Activated T-cell treated with anti-CD3 and anti-CD28 coated beads, Interleukin-2, amount 50 U/mL, for 4 hours (primary cell): ENCODE data around the gene DUSP28. TPM values are rescaled to one million over a fixed set of nuclear protein-coding genes. Genes with fewer than 3 reads are reported as not detected.

ENCODE experiments used
- ATAC-seq, 2 donors: fragments of 200-7000 bp; cut with Tn5 transposase; one replicate each; pipeline ENCODE4 v1.10.0; 2021
- DNase-seq: peaks from one replicate; pipeline ENCODE4 v3.0.0-alpha.2; 2020
- H3K27me3 Mint-ChIP-seq: one replicate; pipeline ENCODE4 v1.8.0; 2021; ENCODE audit warnings: low read depth, mixed read lengths
- H3K36me3 Mint-ChIP-seq: one replicate; pipeline ENCODE4 v1.8.0; 2022; ENCODE audit warnings: mixed read lengths; ENCODE audit not compliant: insufficient read depth
- H3K4me1 Mint-ChIP-seq: one replicate; pipeline ENCODE4 v1.8.0; 2021; ENCODE audit warnings: low read depth, mixed read lengths
- H3K4me3 Mint-ChIP-seq: one replicate; pipeline ENCODE4 v1.8.0; 2021; ENCODE audit warnings: mild to moderate bottlenecking, moderate library complexity, mixed read lengths
- H3K9me3 Mint-ChIP-seq: one replicate; pipeline ENCODE4 v1.8.0; 2021; ENCODE audit warnings: mixed read lengths
- total RNA-seq, 3 donors: library from RNA; stranded (reverse); gene quantifications; one replicate each; pipeline ENCODE4 v1.2.1, GENCODE V29; 2021

DUSP28 gene
- total RNA-seq, 3 donors from 2014 or later, result 5.7 to 6.1 (median 5.9) TPM

- Mint-ChIP-seq H3K36me3 (peaks cover 3% of the 10 kb centered on the region), H3K9me3 (no peaks in the 10 kb centered on the region), H3K4me3 (peak overlapping the region; percentile 79), H3K4me1 (peaks cover 41% of the 10 kb centered on the region), H3K27me3 (no peaks in the 10 kb centered on the region)
- ATAC-seq (no peak), DNase-seq (no peak)
Observed at GRCh38 chr2:240570531-240571313, 10.6 kb downstream of the DUSP28 start.

DNA sequence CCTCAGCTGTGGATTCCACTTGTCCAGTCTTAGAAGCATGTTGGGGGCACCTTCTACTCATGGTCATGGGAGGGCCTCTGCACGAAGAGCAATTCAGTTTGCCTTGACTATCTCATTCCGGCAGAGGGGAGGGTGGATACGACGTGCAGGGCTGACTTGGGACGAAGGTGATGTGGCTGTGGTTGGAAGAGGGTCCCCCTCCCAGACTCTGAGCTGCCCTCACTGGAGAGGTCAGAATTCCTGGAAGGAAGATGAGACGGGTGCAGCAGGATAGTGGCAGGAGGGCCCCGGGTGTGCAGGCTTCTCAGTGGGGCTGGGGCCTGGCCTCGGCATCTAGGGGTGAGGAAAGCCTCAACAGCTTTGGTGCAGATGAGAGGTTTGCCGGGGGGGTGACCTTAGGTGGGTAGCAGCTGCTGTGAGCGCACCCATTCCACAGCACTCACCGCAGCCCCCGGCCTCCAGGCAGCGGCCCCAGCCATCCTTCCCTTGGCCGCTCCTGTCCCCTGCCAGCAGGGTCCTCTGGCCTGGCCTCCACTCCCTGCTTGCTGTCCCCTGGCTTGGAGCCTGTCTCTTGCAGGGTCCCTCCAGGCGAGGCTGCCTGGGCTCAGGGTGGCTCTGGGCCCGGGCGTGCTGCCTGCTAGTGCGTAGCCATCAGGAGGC is 11.3 kb downstream of the DUSP28 start:
- no peak for DNase-seq
- Mint-ChIP-seq H3K36me3 (peaks cover 3% of the 10 kb centered on the region), H3K4me3 (no peak overlapping the region), H3K4me1 (peaks cover 36% of the 10 kb centered on the region), H3K9me3 (no peaks in the 10 kb centered on the region), H3K27me3 (no peaks in the 10 kb centered on the region)
- no peak for ATAC-seq

GRCh38 chr2:240572141-240573031 is 12.2 kb downstream of the DUSP28 start:
- Mint-ChIP-seq H3K9me3 (no peaks in the 10 kb centered on the region), H3K27me3 (no peaks in the 10 kb centered on the region), H3K4me1 (peaks cover 31% of the 10 kb centered on the region), H3K36me3 (peaks cover 3% of the 10 kb centered on the region), H3K4me3 (no peak overlapping the region)
- DNase-seq (no peak), ATAC-seq (no peak)

DNA sequence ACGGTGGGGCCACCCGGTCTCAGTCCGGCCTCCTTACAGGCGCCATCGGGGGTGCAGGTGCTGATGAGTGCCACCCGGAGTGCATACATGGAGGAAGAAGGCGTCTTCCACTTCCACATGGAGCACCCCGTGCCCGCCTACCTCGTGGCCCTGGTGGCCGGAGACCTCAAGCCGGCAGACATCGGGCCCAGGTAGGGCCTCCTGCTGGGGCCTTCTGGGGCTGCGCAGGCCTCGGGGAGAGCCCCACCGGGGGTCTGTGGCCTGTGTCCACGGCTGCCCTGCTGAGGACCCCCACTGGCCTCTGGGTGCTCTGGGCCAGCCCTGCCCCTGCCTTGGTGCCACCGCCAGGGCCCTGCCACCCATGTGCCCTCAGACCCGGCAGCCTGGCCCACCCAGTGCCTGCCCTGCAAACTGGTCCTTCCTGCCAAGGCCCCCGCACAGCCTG is 12.9 kb downstream of the DUSP28 start:
- Mint-ChIP-seq H3K36me3 (peaks cover 3% of the 10 kb centered on the region), H3K4me1 (peaks cover 26% of the 10 kb centered on the region)
- ATAC-seq, result no peak

GRCh38 chr2:240573516-240574385 is 13.6 kb downstream of the DUSP28 start:
- Mint-ChIP-seq H3K9me3 (no peaks in the 10 kb centered on the region), H3K4me3 (no peak overlapping the region), H3K27me3 (no peaks in the 10 kb centered on the region), H3K36me3 (peaks cover 3% of the 10 kb centered on the region), H3K4me1 (peaks cover 28% of the 10 kb centered on the region)
- no peak for ATAC-seq
- no peak for DNase-seq

More for the DNA sequence above, 12.9 kb downstream of the DUSP28 start:
- no peaks in the 10 kb centered on the region for H3K27me3 Mint-ChIP-seq
- H3K9me3 Mint-ChIP-seq, result no peaks in the 10 kb centered on the region
- no peak overlapping the region for H3K4me3 Mint-ChIP-seq
- DNase-seq, result no peak

DNA sequence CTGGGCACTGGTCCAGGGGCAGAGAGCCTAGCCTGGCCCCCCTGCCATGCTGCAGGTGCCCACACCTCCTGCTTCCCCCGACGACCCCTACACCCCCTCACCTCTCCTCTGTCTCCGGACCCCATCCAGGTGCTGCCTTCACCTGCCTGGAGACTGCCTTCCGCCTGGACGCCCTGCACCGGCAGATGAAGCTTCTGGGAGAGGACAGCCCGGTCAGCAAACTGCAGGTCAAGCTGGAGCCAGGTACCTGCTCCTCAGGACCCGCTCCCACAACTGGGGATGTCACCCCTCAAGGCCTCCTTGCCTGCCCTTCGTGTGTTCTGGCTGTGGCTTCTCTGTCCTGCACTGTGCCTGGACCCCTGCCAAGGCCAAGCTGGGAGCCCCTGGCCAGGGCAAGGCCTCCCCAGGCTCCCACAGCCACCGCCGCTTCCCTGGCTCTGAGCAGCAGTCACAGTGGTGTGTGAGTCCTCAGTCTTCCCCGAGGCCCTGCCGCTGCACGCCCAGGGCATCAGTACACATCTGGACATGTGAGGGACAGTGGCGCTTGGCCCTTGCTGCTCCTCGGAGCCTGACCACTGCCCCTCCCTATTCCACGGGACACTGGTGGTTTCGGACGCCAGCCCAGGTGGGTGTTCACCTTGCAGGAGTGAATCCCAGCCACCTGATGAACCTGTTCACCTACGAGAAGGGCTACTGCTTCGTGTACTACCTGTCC is 14.4 kb downstream of the DUSP28 start:
- Mint-ChIP-seq H3K4me1 (peaks cover 32% of the 10 kb centered on the region), H3K4me3 (no peak overlapping the region), H3K36me3 (peaks cover 3% of the 10 kb centered on the region), H3K27me3 (no peaks in the 10 kb centered on the region), H3K9me3 (no peaks in the 10 kb centered on the region)
- ATAC-seq (no peak), DNase-seq (no peak)

- Mint-ChIP-seq H3K36me3 (peaks cover 3% of the 10 kb centered on the region), H3K9me3 (no peaks in the 10 kb centered on the region), H3K4me3 (no peak overlapping the region)
Observed at GRCh38 chr2:240575101-240575965, 15.2 kb downstream of the DUSP28 start.

GRCh38 chr2:240576036-240576435 is 15.9 kb downstream of the DUSP28 start:
- H3K9me3 Mint-ChIP-seq, result no peaks in the 10 kb centered on the region

More at GRCh38 chr2:240575101-240575965, 15.2 kb downstream of the DUSP28 start:
- H3K27me3 Mint-ChIP-seq, result no peaks in the 10 kb centered on the region
- H3K4me1 Mint-ChIP-seq, result peaks cover 32% of the 10 kb centered on the region
- no peak for DNase-seq
- no peak for ATAC-seq

GRCh38 chr2:240576436-240577205 is 16.5 kb downstream of the DUSP28 start:
- Mint-ChIP-seq H3K27me3 (no peaks in the 10 kb centered on the region), H3K4me1 (peaks cover 24% of the 10 kb centered on the region), H3K9me3 (no peaks in the 10 kb centered on the region), H3K36me3 (peaks cover 7% of the 10 kb centered on the region), H3K4me3 (no peak overlapping the region)
- ATAC-seq (no peak), DNase-seq (no peak)

More at GRCh38 chr2:240576036-240576435, 15.9 kb downstream of the DUSP28 start:
- no peak for DNase-seq
- Mint-ChIP-seq H3K4me1 (peaks cover 26% of the 10 kb centered on the region), H3K27me3 (no peaks in the 10 kb centered on the region), H3K36me3 (peaks cover 5% of the 10 kb centered on the region), H3K4me3 (no peak overlapping the region)
- ATAC-seq, result no peak

DNA sequence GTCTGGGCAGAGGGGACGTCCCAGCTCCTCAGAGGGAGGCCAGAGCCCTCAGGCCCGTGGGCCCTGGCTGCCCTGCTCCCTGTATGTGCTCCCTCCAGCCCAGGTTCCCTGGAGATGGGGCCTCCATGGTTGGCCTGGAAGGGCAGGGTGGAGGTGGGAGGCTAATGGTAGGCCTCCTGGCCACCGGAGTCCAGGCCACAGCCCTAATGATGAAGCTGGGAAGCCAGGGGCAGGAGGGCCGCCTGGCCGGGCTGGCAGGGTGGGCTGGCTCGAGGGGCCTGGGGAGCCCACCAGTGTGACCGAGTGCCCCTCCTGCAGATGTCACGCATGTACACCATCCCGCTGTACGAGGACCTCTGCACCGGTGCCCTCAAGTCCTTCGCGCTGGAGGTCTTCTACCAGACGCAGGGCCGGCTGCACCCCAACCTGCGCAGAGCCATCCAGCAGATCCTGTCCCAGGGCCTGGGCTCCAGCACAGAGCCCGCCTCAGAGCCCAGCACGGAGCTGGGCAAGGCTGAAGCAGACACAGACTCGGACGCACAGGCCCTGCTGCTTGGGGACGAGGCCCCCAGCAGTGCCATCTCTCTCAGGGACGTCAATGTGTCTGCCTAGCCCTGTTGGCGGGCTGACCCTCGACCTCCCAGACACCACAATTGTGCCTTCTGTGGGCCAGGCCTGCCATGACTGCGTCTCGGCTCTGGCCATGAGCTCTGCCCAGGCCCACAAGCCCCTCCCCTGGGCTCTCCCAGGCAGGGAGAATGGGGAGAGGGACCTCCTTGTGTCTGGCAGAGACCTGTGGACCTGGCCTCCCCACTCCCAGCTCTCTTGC is 17.3 kb downstream of the DUSP28 start:
- H3K36me3 Mint-ChIP-seq, result peaks cover 4% of the 10 kb centered on the region
- H3K27me3 Mint-ChIP-seq, result no peaks in the 10 kb centered on the region
- peaks cover 28% of the 10 kb centered on the region for H3K4me1 Mint-ChIP-seq
- ATAC-seq (no peak), DNase-seq (no peak)
- H3K9me3 Mint-ChIP-seq, result no peaks in the 10 kb centered on the region
- no peak overlapping the region for H3K4me3 Mint-ChIP-seq

DNA sequence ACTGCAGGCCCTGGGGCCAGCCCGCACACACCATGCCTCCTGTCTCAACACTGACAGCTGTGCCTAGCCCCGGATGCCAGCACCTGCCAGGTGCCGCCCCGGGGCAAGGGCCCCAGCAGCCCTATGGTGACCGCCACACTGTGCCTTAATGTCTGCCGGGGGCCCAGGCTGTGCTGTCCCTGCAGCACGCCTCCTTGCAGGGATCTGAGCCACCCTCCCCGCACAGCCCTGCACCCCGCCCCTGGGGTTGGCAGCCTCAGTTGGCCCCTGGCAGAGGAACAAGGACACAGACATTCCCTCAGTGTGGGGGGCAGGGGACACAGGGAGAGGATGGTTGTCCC is 17.9 kb downstream of the DUSP28 start:
- ATAC-seq (no peak), DNase-seq (no peak)
- no peaks in the 10 kb centered on the region for H3K9me3 Mint-ChIP-seq
- no peak overlapping the region for H3K4me3 Mint-ChIP-seq
- H3K27me3 Mint-ChIP-seq, result no peaks in the 10 kb centered on the region
- H3K4me1 Mint-ChIP-seq, result peaks cover 33% of the 10 kb centered on the region
- peaks cover 4% of the 10 kb centered on the region for H3K36me3 Mint-ChIP-seq
